ENCODE results near the gene RBP5.

RBP5 gene

DNA sequence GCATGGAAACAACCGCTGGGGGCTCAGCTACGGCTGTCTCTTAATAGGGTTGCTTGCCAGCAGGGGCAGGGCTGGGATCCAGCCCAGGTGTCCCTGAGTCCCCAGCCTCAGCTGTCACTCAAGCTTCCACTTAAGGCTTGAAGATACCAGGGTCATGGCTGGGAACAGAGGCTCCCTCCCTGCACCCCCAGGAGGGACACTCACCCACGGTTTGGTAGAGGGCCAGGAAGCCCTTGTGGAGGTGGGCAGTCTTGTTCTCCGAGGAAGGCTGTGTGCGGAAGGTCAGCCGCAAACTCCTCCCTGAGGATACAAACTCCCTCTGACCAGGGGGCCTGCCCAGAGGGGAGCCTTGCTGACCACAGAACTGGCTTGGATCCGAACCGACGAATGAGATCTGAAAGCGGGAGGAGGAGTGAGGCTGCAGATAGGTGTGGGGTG, 27.0 kb downstream of the RBP5 start:
- H3K4me1 ChIP-seq, result no peaks in the 10 kb centered on the region
- no peak overlapping the region for H2AFZ ChIP-seq
- H3K79me2 ChIP-seq, result no peaks in the 10 kb centered on the region
- no peaks in the 10 kb centered on the region for H3K36me3 ChIP-seq (ENCODE audit: control insufficient read depth, insufficient read depth, low read length)
- H3K27me3 ChIP-seq (ENCODE audit: control insufficient read depth, insufficient read depth, low read length), result no peaks in the 10 kb centered on the region
- peaks cover 2% of the 10 kb centered on the region for H3K9me3 ChIP-seq (ENCODE audit: control insufficient read depth, low read length)
- no peak overlapping the region for H3K27ac ChIP-seq
- no peak overlapping the region for H3K4me2 ChIP-seq (ENCODE audit: low read length)
- TF ChIP-seq, protein P1, sequence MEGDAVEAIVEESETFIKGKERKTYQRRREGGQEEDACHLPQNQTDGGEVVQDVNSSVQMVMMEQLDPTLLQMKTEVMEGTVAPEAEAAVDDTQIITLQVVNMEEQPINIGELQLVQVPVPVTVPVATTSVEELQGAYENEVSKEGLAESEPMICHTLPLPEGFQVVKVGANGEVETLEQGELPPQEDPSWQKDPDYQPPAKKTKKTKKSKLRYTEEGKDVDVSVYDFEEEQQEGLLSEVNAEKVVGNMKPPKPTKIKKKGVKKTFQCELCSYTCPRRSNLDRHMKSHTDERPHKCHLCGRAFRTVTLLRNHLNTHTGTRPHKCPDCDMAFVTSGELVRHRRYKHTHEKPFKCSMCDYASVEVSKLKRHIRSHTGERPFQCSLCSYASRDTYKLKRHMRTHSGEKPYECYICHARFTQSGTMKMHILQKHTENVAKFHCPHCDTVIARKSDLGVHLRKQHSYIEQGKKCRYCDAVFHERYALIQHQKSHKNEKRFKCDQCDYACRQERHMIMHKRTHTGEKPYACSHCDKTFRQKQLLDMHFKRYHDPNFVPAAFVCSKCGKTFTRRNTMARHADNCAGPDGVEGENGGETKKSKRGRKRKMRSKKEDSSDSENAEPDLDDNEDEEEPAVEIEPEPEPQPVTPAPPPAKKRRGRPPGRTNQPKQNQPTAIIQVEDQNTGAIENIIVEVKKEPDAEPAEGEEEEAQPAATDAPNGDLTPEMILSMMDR (IDR thresholded peaks at IDR 0.05), result no peak
- H3K9ac ChIP-seq, result no peak overlapping the region
- H3K4me3 ChIP-seq (ENCODE audit: low read depth, low read length), result no peak overlapping the region

DNA sequence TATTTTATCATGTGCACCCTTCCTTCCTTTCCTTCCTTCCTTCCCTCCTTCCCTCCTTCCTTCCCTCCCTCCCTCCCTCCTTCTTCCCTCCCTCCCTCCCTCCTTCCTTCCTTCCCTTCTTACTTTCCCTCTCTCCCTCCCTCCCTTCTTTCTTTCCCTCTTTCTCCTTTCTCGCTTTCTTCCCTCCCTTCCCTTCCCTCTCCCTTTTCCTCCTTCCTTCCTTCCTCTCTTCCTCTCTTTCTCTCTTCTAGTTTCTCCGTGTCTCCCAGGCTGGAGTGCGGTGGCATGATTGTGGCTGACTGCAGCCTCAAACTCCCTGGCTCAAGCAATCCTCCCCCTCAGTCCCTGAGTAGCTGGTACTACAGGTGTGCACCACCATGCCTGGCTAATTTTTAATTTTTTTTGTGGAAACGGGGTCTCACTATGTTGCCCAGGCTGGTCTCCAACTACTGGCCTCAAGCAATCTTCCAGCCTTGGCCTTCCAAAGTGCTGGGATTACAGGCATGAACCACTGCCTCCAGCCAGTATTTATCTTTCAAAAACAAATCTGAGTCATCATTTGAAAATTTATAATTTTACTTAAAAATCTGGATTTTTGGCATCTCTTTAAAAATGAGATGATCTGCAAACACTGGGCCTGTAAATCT, 27.5 kb downstream of the RBP5 start:
- Histone ChIP-seq H3K4me2 (ENCODE audit: low read length) (no peak overlapping the region), H3K4me3 (ENCODE audit: low read depth, low read length) (no peak overlapping the region), H3K27me3 (ENCODE audit: control insufficient read depth, insufficient read depth, low read length) (no peaks in the 10 kb centered on the region), H2AFZ (no peak overlapping the region), H3K4me1 (no peaks in the 10 kb centered on the region), H3K79me2 (no peaks in the 10 kb centered on the region), H3K27ac (no peak overlapping the region), H3K9me3 (ENCODE audit: control insufficient read depth, low read length) (no peaks in the 10 kb centered on the region), H3K36me3 (ENCODE audit: control insufficient read depth, insufficient read depth, low read length) (no peaks in the 10 kb centered on the region), H3K9ac (no peak overlapping the region)
- TF ChIP-seq, protein P1 (IDR thresholded peaks at IDR 0.05), result no peak

DNA sequence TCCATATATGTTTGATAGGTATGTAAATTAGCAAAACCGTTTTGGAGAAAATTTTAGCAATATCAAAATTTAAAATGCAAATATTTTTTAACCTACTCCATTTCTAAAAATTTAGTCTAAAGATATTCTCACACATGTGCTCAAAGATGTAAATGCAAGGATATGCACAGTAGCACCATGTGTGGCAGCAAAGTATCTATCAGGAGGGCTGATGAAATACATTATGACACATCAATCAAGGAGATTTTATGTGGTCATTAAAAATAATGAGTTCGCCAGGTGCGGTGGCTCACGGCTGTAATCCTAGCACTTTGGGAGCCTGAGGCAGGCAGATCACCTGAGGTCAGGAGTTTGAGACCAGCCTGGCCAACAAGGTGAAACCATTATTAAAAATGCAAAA, 28.4 kb downstream of the RBP5 start:
- Histone ChIP-seq H3K4me2 (ENCODE audit: low read length) (no peak overlapping the region), H3K36me3 (ENCODE audit: control insufficient read depth, insufficient read depth, low read length) (no peaks in the 10 kb centered on the region)
- TF ChIP-seq, protein P1 (IDR thresholded peaks at IDR 0.05), result no peak

DNA sequence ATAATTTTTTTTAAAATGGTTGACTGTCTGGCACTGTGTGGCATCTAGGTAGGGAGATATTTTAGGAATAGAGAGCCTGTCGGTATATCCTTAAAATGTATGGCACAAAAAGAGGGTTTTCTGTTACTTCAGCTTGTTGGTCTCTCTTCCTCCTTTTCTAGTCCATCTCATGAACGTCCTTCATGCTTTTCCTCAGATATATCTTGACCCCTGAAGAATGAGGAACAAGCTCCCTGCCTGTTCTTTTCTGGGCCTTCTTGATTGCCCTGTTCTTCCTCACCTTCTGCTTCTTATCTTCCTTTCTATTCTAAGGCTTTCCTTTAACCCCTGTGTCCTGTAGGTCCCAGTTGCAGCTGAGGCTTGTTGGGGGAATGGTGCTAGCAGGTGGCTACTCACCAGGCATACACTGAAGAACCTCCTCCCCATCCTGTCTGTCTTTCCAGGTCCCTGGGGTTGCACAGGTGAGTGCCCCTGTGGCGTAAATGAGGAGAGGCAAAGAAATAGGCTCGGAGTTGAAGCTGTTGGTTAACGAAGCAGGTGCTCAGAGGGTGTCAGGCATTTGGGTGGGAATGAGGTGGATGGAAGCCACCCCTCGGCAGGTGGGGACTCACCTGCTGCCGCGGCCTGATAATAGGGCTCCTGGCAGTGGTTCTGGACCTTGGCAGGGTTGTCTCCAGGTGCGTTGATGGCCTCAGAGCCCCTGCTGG, 29.2 kb downstream of the RBP5 start:
- Histone ChIP-seq H3K4me1 (no peaks in the 10 kb centered on the region), H3K9me3 (ENCODE audit: control insufficient read depth, low read length) (no peaks in the 10 kb centered on the region), H3K4me2 (ENCODE audit: low read length) (no peak overlapping the region), H3K79me2 (no peaks in the 10 kb centered on the region), H3K9ac (no peak overlapping the region), H3K27ac (no peak overlapping the region), H3K4me3 (ENCODE audit: low read depth, low read length) (no peak overlapping the region), H3K27me3 (ENCODE audit: control insufficient read depth, insufficient read depth, low read length) (no peaks in the 10 kb centered on the region), H3K36me3 (ENCODE audit: control insufficient read depth, insufficient read depth, low read length) (no peaks in the 10 kb centered on the region), H2AFZ (no peak overlapping the region)
- TF ChIP-seq, protein P1 (IDR thresholded peaks at IDR 0.05), result no peak

More for the DNA sequence above, 28.4 kb downstream of the RBP5 start:
- no peaks in the 10 kb centered on the region for H3K79me2 ChIP-seq
- no peaks in the 10 kb centered on the region for H3K27me3 ChIP-seq (ENCODE audit: control insufficient read depth, insufficient read depth, low read length)
- no peak overlapping the region for H2AFZ ChIP-seq
- no peaks in the 10 kb centered on the region for H3K9me3 ChIP-seq (ENCODE audit: control insufficient read depth, low read length)
- H3K27ac ChIP-seq, result no peak overlapping the region
- no peak overlapping the region for H3K4me3 ChIP-seq (ENCODE audit: low read depth, low read length)
- H3K4me1 ChIP-seq, result no peaks in the 10 kb centered on the region
- H3K9ac ChIP-seq, result no peak overlapping the region
